Astrocyte (in vitro differentiated cells and primary cell): Measurements from ENCODE around the gene IGF1R.

Experiments used
- EZH2 ChIP-seq: IDR thresholded peaks from 2 replicates; pipeline ENCODE4 v1.6.1; 2012; ENCODE audit warnings: mild to moderate bottlenecking, low read length, inconsistent platforms; ENCODE audit not compliant: insufficient read depth
- TF ChIP-seq, protein P1 (sequence below): IDR thresholded peaks from 2 replicates; pipeline ENCODE4 v1.5.1; 2011; ENCODE audit warnings: low read depth, mild to moderate bottlenecking, inconsistent platforms, low read length, moderate library complexity; ENCODE audit not compliant: insufficient read depth

DNA sequence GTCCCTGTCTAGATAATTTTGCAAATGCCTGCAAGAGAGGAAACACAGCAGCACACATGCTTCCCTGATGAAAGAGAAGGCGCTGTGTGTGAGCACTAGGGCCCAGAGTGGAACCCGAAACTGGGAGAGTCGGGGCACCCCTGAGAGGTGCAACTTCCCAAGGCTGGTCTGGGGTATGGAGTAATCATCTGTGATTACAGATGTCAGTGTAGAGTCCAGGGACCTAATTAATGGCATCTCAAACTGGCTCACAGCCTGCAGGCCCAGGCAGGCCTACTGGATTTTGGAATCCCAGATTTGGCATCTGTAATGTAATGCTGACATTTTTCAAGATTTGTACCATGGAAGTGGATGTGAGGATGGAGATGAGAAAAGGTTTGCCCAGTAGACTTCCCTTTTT, 329.8 kb downstream of the IGF1R start:
- TF ChIP-seq, protein P1, sequence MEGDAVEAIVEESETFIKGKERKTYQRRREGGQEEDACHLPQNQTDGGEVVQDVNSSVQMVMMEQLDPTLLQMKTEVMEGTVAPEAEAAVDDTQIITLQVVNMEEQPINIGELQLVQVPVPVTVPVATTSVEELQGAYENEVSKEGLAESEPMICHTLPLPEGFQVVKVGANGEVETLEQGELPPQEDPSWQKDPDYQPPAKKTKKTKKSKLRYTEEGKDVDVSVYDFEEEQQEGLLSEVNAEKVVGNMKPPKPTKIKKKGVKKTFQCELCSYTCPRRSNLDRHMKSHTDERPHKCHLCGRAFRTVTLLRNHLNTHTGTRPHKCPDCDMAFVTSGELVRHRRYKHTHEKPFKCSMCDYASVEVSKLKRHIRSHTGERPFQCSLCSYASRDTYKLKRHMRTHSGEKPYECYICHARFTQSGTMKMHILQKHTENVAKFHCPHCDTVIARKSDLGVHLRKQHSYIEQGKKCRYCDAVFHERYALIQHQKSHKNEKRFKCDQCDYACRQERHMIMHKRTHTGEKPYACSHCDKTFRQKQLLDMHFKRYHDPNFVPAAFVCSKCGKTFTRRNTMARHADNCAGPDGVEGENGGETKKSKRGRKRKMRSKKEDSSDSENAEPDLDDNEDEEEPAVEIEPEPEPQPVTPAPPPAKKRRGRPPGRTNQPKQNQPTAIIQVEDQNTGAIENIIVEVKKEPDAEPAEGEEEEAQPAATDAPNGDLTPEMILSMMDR: no peak
- no peak for TF ChIP-seq EZH2
